OCI-LY1 (cell line): ENCODE measurements around the gene PLA2G2D.

ENCODE experiments used
- H2AFZ ChIP-seq: fragments of 200-600 bp; sonication (generic), shearing (Covaris generic); 2 replicates; pipeline ENCODE4 v1.6.0; 2014; ENCODE audit warnings: antibody characterized with exemption, mild to moderate bottlenecking, low read length
- H3F3A ChIP-seq: fragments of 200-600 bp; sonication (generic), shearing (Covaris generic); 2 replicates; pipeline ENCODE4 v1.6.0; 2014; ENCODE audit warnings: mild to moderate bottlenecking, antibody characterized with exemption, low read length, moderate library complexity; ENCODE audit not compliant: insufficient read depth
- H3K27ac ChIP-seq: fragments of 200-600 bp; sonication (generic); 2 replicates; pipeline ENCODE4 v1.5.1; 2014; ENCODE audit warnings: low read length, mixed run types, mild to moderate bottlenecking, low read depth; ENCODE audit not compliant: poor library complexity, severe bottlenecking
- H3K27me3 ChIP-seq: fragments of 200-600 bp; sonication (generic); 2 replicates; pipeline ENCODE4 v1.6.0; 2014; ENCODE audit warnings: antibody characterized with exemption, mild to moderate bottlenecking, low read length, moderate library complexity; ENCODE audit not compliant: insufficient read depth
- H3K36me3 ChIP-seq: fragments of 200-600 bp; sonication (generic); 2 replicates; pipeline ENCODE4 v1.6.1; 2014; ENCODE audit warnings: mild to moderate bottlenecking, antibody characterized with exemption, low read length, moderate library complexity, mixed read lengths; ENCODE audit not compliant: insufficient read depth
- H3K4me1 ChIP-seq: fragments of 200-600 bp; sonication (generic); 2 replicates; pipeline ENCODE4 v1.5.1; 2014; ENCODE audit warnings: mild to moderate bottlenecking, low read length, moderate library complexity; ENCODE audit not compliant: insufficient read depth, severe bottlenecking
- H3K4me2 ChIP-seq: fragments of 200-600 bp; sonication (generic), shearing (Covaris generic); 2 replicates; pipeline ENCODE4 v1.6.1; 2014; ENCODE audit warnings: low read length
- H3K4me3 ChIP-seq: fragments of 200-600 bp; sonication (generic); 2 replicates; pipeline ENCODE4 v1.5.1; 2014; ENCODE audit warnings: low read length, low read depth, mild to moderate bottlenecking, mixed read lengths; ENCODE audit not compliant: poor library complexity, severe bottlenecking
- H3K79me2 ChIP-seq: fragments of 200-600 bp; shearing (Covaris generic); 2 replicates; pipeline ENCODE4 v1.6.1; 2016; ENCODE audit warnings: mixed run types, low read length, mixed read lengths; ENCODE audit not compliant: insufficient read depth
- H3K9ac ChIP-seq: fragments of 200-600 bp; sonication (generic), shearing (Covaris generic); 2 replicates; pipeline ENCODE4 v1.6.1; 2014; ENCODE audit warnings: mild to moderate bottlenecking, low read length, mixed read lengths
- H3K9me2 ChIP-seq: fragments of 200-600 bp; sonication (generic), shearing (Covaris generic); 2 replicates; pipeline ENCODE4 v1.6.1; 2014; ENCODE audit warnings: low read depth, mild to moderate bottlenecking, low read length, mixed read lengths
- H3K9me3 ChIP-seq: fragments of 200-600 bp; shearing (Covaris generic); 2 replicates; pipeline ENCODE4 v1.6.1; 2014; ENCODE audit warnings: low read length, mixed read lengths
- H4K20me1 ChIP-seq: fragments of 200-600 bp; sonication (generic), shearing (Covaris generic); 2 replicates; pipeline ENCODE4 v1.6.0; 2016; ENCODE audit warnings: mild to moderate bottlenecking, low read length; ENCODE audit not compliant: insufficient read depth
- CTCF ChIP-seq: fragments of 200-600 bp; sonication (generic), shearing (Covaris generic); IDR thresholded peaks from 2 replicates; pipeline ENCODE4 v1.5.1; 2017; ENCODE audit warnings: mild to moderate bottlenecking, antibody characterized with exemption, low read length, moderate library complexity, mixed read lengths
- EZH2 ChIP-seq: fragments of 200-600 bp; sonication (generic), shearing (Covaris generic); IDR thresholded peaks from 2 replicates; pipeline ENCODE4 v1.8.0; 2017; ENCODE audit warnings: borderline replicate concordance, mixed run types, mild to moderate bottlenecking, antibody characterized with exemption, low read length, moderate library complexity, mixed read lengths

PLA2G2D gene

GRCh38 chr1:20150969-20151368, 31.6 kb upstream of the PLA2G2D start:
- H3K27me3 ChIP-seq: no peaks in the 10 kb centered on the region
- H3K79me2 ChIP-seq: no peaks in the 10 kb centered on the region
- TF ChIP-seq EZH2: no peak
- TF ChIP-seq CTCF: no peak
- no peak overlapping the region for H3K27ac ChIP-seq
- no peak overlapping the region for H3K4me3 ChIP-seq
- H3F3A ChIP-seq: no peaks in the 10 kb centered on the region
- no peaks in the 10 kb centered on the region for H3K9me2 ChIP-seq
- peaks cover 6% of the 10 kb centered on the region for H3K4me1 ChIP-seq
- H4K20me1 ChIP-seq: no peaks in the 10 kb centered on the region
- H3K36me3 ChIP-seq: no peaks in the 10 kb centered on the region
- no peak overlapping the region for H2AFZ ChIP-seq
- H3K9me3 ChIP-seq: no peaks in the 10 kb centered on the region
- no peak overlapping the region for H3K9ac ChIP-seq
- H3K4me2 ChIP-seq: no peak overlapping the region

DNA sequence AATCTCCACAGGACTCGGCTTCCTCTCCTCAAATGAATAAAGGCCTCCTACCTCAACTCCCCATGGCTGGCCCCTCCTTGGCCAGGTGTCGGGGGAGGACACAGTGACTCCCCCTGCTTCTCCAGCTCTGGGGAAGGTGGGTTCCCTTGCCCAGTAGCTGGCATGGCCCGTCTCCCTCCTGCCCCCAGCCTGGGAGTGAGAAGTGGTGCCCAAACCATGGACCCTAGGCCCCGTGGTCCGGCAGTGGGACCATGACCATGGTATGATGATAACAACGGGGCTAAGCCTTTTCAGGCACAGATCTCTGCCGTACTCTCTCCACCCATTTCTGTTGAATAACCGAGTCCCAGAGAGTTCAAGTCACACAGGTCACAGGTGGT, 31.0 kb upstream of the PLA2G2D start:
- Histone ChIP-seq H4K20me1 (no peaks in the 10 kb centered on the region), H3K4me1 (peaks cover 6% of the 10 kb centered on the region), H3K79me2 (no peaks in the 10 kb centered on the region), H3K9ac (no peak overlapping the region), H3K4me3 (no peak overlapping the region), H3F3A (no peaks in the 10 kb centered on the region), H3K27ac (no peak overlapping the region), H3K9me3 (no peaks in the 10 kb centered on the region), H3K27me3 (no peaks in the 10 kb centered on the region), H3K36me3 (no peaks in the 10 kb centered on the region), H3K4me2 (no peak overlapping the region), H3K9me2 (no peaks in the 10 kb centered on the region), H2AFZ (no peak overlapping the region)
- TF ChIP-seq EZH2 (no peak), CTCF (no peak)

DNA sequence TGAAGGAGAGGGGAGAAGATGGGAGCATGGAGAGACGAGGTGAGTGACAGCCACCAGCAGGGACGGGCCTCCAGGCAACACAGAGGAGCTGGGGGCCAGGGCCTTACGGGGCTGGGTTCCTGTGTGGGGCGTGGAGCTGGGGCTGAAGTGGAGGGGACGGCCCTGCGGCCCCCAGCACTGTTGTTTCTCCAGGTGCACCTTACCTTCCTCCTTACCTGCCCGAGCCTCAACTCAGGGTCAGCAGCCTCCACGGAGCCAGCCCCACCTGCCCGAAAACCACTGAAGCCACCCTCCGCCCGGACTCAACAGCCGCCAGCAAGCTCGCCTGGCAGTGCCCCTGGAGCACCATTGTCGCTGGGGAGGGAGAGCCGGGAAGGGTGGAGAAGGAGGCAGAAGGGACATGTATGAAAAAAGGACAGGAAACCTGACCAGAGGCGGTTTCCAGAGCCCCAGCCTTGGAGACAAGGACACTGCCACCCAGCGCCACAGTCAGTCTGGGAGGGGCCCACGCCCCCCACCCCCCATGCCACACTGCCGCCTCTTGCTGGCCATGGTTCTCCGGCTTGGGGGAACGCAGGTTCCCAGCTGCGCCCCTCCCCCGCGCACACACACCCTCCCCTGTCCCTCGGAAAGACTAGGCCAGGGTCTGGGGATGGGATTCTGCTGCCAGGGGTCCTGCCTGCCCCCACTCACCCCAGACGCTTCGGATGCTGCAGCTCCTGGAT, 30.4 kb upstream of the PLA2G2D start:
- no peak for TF ChIP-seq CTCF
- TF ChIP-seq EZH2: no peak
- Histone ChIP-seq H3F3A (no peaks in the 10 kb centered on the region), H3K36me3 (no peaks in the 10 kb centered on the region), H3K4me1 (peaks cover 6% of the 10 kb centered on the region), H4K20me1 (no peaks in the 10 kb centered on the region), H3K27me3 (no peaks in the 10 kb centered on the region), H3K4me2 (no peak overlapping the region), H2AFZ (no peak overlapping the region), H3K9me2 (no peaks in the 10 kb centered on the region), H3K27ac (no peak overlapping the region), H3K9me3 (no peaks in the 10 kb centered on the region), H3K79me2 (no peaks in the 10 kb centered on the region), H3K4me3 (no peak overlapping the region), H3K9ac (no peak overlapping the region)
